Right lobe of liver (tissue), 6 donors: ENCODE results near the gene PLET1. TPM values are rescaled to one million over a fixed set of nuclear protein-coding genes. Genes with fewer than 3 reads are reported as not detected.

Experiments used
- ATAC-seq, 4 donors: fragments of 200-7000 bp; cut with Tn5 transposase; one replicate each; pipeline ENCODE4 v1.9.1; 2020; ENCODE audit warnings: mild to moderate bottlenecking in 4 of 4, moderate library complexity in 4 of 4
- DNase-seq, 3 donors: peaks; one replicate each; pipeline ENCODE4 v3.0.0-alpha.2; 2020
- H3K27ac ChIP-seq, 3 donors: fragments of 200-600 bp; one replicate each; pipeline ENCODE4 v1.8.0; 2022
- H3K27me3 ChIP-seq, 2 donors: fragments of 200-600 bp; one replicate each; pipeline ENCODE4 v1.8.0; 2022
- H3K36me3 ChIP-seq, 4 donors: fragments of 200-600 bp; sonication (generic) in 1 of 4; one replicate each; pipeline versions ENCODE4 v1.5.1 to v1.8.0; 2017 to 2022; ENCODE audit warnings: control low read depth in 1 of 4
- H3K4me1 ChIP-seq, 4 donors: fragments of 200-600 bp; sonication (generic) in 1 of 4; one replicate each; pipeline versions ENCODE4 v1.5.1 to v1.8.0; 2017 to 2022; ENCODE audit warnings: control low read depth in 1 of 4
- H3K4me3 ChIP-seq, 3 donors: fragments of 200-600 bp; one replicate each; pipeline ENCODE4 v1.8.0; 2022
- H3K9me3 ChIP-seq, 4 donors: fragments of 200-600 bp; sonication (generic) in 1 of 4; one replicate each; pipeline versions ENCODE4 v1.5.1 to v1.8.0; 2017 to 2022; ENCODE audit warnings: control low read depth in 1 of 4
- POLR2A ChIP-seq: fragments of 450-650 bp; IDR thresholded peaks from one replicate; pipeline ENCODE4 v1.6.1; 2017; ENCODE audit warnings: antibody characterized with exemption, mild to moderate bottlenecking
- WGBS: methylation state at CpG from one replicate; pipeline ENCODE4 v1.1.6; 2018; ENCODE audit warnings: low coverage, low lambda C conversion rate; ENCODE audit not compliant: insufficient coverage; ENCODE audit errors: missing lambda C conversion rate; 5-methylcytosine and 5-hydroxymethylcytosine counted together
- intact Hi-C, 2 donors: fragments of 100-400 bp; cut with DNase I; formaldehyde crosslinking; loops; one replicate each; pipeline versions ENCODE4 v1.11.2 to v1.14.1; 2022
- total RNA-seq, 6 experiments: library from RNA; depleted of rRNA in 2 of 6; stranded (reverse); fragments of >200 nt in 2 of 6; fragmentation: NEBNext Ultra II Directional in 3 of 6; extraction: Animal tissue kit (Norgen Biotek cat#: 25700) in 3 of 6; gene quantifications; one replicate each; pipeline versions ENCODE4 v1.1.0 to v1.2.4, GENCODE V29; 2016 to 2023
- TF ChIP-seq, protein P1 (sequence below), 4 donors: fragments of 200-600 bp in 3 of 4; fragments of 450-650 bp in 1 of 4; IDR thresholded peaks; one replicate each; pipeline versions ENCODE4 v1.5.1 to v1.8.0; 2016 to 2022; ENCODE audit warnings: antibody characterized with exemption in 4 of 4, mild to moderate bottlenecking in 2 of 4
- donor health status: DM: no; HTN: yes; CAD: no.
- donor health status: DM: no; HTN: no; CAD: no.
- donor health status: DM: no; HTN: no; CAD: no.
- donor health status: DM: no; HTN: yes; CAD: no.
- donor health status: DM: no; HTN: yes; CAD: no.

Gene PLET1
- total RNA-seq, 6 experiments from 2014 or later, result not detected

DNA sequence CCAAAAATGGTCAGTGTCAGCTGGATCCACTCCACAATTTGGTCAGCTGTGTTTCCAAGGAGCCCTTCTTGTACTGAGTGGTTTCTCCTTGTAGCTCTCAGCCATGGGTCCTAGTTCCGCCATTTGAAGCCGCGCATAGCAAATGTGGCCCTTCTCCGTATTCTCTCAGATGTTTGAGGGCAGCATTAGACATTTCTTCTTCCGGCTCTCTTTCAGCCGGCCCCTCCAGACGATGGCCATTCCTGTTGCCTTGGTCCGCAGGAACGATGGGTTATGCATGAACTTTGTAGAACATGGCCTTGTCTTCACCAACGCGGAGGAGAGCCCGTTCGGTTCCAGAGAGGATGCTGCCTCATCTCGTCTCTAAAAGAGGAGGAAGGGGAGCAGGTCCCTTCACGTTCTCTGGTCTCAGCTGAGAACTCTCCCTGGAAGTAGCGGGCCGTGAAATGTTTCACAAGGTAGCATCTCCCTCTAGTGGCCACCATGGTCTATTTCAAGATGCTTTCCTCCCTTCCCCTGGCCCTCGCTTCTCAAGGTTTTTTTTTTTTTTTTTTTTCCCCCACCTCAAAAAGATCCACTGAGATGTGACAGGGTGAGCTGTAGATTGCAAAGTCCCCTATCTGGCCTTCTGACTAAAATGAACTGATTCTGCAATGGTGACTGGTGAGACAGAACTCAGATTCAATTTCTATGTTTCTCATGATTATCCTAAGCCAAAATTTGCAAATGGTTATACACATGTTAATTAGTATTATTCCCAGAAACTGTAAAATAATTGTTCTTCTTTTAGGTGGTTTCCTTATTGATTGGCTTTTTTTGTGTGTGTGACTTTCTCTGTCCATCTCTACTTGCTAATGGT is 19.8 kb upstream of the PLET1 start:
- Histone ChIP-seq H3K27me3 (no peaks in the 10 kb centered on the region), H3K36me3 (no peaks in the 10 kb centered on the region), H3K27ac (peak overlapping the region in 2 of 3 donors; percentile 34 to 42), H3K4me1 (peaks cover 0 to 3% (median 0%) of the 10 kb centered on the region in 4 donors), H3K9me3 (no peaks in the 10 kb centered on the region), H3K4me3 (peak overlapping the region; percentile 49 to 58 (median 50))
- WGBS, result 0% methylated on average over 11 of the region's 18 CpGs
- DNase-seq (peak; percentile 37 to 70 (median 58)), ATAC-seq (peak; percentile 94 to 96 (median 96))
- intact Hi-C loops, result loop anchor here (2.0 to 10.0 kb wide), 3 partner anchors 62 to 274 kb away; no protein-coding TSS in a partner anchor
- TF ChIP-seq, protein P1, sequence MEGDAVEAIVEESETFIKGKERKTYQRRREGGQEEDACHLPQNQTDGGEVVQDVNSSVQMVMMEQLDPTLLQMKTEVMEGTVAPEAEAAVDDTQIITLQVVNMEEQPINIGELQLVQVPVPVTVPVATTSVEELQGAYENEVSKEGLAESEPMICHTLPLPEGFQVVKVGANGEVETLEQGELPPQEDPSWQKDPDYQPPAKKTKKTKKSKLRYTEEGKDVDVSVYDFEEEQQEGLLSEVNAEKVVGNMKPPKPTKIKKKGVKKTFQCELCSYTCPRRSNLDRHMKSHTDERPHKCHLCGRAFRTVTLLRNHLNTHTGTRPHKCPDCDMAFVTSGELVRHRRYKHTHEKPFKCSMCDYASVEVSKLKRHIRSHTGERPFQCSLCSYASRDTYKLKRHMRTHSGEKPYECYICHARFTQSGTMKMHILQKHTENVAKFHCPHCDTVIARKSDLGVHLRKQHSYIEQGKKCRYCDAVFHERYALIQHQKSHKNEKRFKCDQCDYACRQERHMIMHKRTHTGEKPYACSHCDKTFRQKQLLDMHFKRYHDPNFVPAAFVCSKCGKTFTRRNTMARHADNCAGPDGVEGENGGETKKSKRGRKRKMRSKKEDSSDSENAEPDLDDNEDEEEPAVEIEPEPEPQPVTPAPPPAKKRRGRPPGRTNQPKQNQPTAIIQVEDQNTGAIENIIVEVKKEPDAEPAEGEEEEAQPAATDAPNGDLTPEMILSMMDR (IDR thresholded peaks at IDR 0.05), result peak; percentile 60 to 65 (median 64)
- no peak for TF ChIP-seq POLR2A

DNA sequence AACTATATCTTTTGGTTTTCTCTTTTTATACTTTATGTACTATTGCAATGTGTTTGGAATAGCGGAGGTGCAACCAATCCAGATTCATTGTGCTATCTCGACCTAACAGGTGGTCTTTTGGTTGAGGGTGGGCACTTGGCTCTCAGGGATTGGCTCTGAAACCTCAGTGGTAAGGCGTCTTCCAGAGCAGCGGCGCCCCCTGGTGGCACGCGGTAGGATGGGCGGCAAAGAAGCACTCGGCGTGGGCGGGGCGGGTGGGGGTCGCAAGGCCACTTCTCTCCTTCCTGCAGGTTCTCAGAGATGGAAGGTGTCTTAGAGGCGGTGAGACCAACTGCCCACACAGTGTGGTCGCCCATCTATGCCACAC is 19.2 kb upstream of the PLET1 start:
- intact Hi-C loops, result loop anchor here (2.0 to 10.0 kb wide), 4 partner anchors 61 to 275 kb away; no protein-coding TSS in a partner anchor
- H3K27ac ChIP-seq, result peak overlapping the region in 2 of 3 donors; percentile 34 to 42
- 2% methylated on average over 13 of the region's 15 CpGs for WGBS
- no peak for TF ChIP-seq POLR2A
- TF ChIP-seq, protein P1 (IDR thresholded peaks at IDR 0.05), result peak; percentile 61 to 84 (median 80)
- no peaks in the 10 kb centered on the region for H3K36me3 ChIP-seq
- H3K4me1 ChIP-seq, result peaks cover 0 to 3% (median 0%) of the 10 kb centered on the region in 4 donors
- peak; percentile 75 to 82 (median 76) for DNase-seq
- peak; percentile 82 to 88 (median 87) for ATAC-seq
- no peaks in the 10 kb centered on the region for H3K27me3 ChIP-seq
- no peaks in the 10 kb centered on the region for H3K9me3 ChIP-seq
- peak overlapping the region; percentile 49 to 58 (median 50) for H3K4me3 ChIP-seq

DNA sequence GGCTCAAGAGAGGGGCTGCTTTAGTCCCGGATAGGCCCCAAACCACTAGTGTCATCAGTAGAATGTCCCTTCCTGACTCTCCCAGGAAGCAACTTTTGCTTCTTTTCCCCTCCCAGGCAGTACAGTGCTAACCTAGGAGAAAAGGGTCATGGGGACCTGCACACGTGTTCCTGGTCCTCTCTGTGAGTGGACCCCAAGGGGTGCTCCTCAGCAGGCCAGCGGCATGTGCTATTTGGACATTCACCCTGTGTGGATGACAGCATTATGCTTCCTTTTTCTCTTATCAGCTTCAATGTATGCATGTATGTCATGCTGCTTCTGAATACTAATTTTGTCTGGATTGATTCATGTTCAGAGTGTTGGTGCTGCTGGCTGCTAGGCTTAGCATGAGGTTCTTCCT is 18.1 kb upstream of the PLET1 start:
- Histone ChIP-seq H3K27ac (no peak overlapping the region), H3K27me3 (no peaks in the 10 kb centered on the region), H3K36me3 (no peaks in the 10 kb centered on the region), H3K4me1 (peaks cover 0 to 3% (median 0%) of the 10 kb centered on the region in 4 donors), H3K9me3 (no peaks in the 10 kb centered on the region), H3K4me3 (no peak overlapping the region)
- TF ChIP-seq POLR2A, result no peak
- TF ChIP-seq, protein P1 (IDR thresholded peaks at IDR 0.05), result no peak
- DNase-seq (no peak), ATAC-seq (no peak)
- WGBS, result 83% methylated on average over 3 of the region's 3 CpGs
- intact Hi-C loops, result loop anchor here in 1 of 2 donors (10.0 kb wide), 1 partner anchor 174 kb away; no protein-coding TSS in a partner anchor

DNA sequence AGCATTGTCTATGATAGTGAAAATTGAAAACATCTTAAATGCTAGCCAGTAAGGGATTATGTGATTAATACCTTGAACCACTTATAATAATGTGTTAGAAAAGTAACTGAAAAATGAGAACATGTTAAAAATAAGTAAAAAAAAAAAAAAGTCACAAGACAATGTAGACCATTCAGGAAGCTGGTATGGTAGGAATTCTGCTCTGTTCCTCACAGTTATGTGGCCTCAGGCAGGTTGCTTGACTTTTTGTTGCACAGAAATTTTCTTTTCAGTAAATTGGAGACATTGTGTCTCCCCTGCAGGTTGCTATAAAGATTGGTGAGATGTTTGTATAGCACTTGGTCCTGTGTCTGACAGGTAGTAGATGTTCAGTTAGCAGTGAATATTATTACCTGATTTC is 17.3 kb upstream of the PLET1 start:
- Histone ChIP-seq H3K4me1 (peaks cover 0 to 3% (median 0%) of the 10 kb centered on the region in 4 donors), H3K9me3 (no peaks in the 10 kb centered on the region), H3K36me3 (no peaks in the 10 kb centered on the region), H3K27me3 (no peaks in the 10 kb centered on the region), H3K27ac (no peak overlapping the region), H3K4me3 (no peak overlapping the region)
- no peak for ATAC-seq
- TF ChIP-seq, protein P1 (IDR thresholded peaks at IDR 0.05), result no peak
- TF ChIP-seq POLR2A, result no peak
- intact Hi-C loops, result loop anchor here in 1 of 2 donors (10.0 kb wide), 1 partner anchor 173 kb away; no protein-coding TSS in a partner anchor
- no peak for DNase-seq
